NCI-H1092 treated with DMSO at 0.1 percent for 48 hours (cell line): ENCODE data around the gene CDC73.
"Not testable (repeated sequence)": the region's sequence is repeated elsewhere in the genome, so short reads cannot be mapped to it uniquely, and the experiment has no call there.

ENCODE experiments used
- DNase-seq: peaks from one replicate; lab custom pipeline; 2025; lab: John Stamatoyannopoulos, UW

The CDC73 gene

DNA sequence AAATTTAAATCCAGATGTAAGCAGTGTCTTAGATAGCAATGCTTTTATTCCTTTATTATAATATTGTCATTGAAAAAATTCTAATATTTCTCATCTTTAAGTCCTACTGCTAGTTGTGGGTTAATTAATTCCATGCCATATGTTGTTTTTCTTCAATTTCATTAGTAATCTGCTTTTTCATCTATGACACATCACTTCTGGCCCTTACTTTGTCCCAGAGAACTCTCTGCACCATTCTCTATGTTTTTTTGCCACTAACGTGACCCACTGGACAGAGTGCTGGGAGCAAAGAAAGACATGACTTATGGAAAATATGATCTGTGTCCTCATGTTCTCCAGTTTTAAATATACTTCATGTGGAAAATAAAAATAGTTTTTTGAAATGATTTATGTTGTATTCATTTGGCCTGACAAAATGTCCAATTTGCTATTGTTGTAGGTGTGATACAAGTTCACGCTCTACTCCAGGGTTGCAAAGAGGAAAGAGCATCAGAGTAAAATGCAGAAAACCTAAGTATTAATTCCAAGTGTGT, 166.8 kb downstream of the CDC73 start:
- DNase-seq, result not testable (repeated sequence)

DNA sequence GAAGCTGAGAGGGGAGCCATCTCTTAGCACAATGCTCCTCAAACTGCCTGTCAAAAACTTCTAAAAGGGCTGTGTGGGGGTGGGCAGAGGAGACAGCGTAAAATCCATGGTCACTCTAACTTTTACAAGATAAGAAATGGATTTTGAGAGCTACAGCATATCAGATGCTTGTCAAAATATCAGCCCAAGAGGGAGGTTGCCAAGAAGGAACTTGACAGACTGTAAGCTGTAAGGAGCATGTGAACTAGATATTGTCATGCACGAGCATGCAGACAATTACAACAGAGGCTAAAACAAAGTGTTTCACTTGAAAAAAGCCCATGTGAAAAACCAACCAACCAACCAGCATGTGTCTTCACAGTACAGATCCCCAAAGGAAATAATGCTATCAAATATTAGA, 171.9 kb downstream of the CDC73 start:
- no peak for DNase-seq

GRCh38 chr1:193299038-193299437, 177.2 kb downstream of the CDC73 start:
- DNase-seq, result no peak

DNA sequence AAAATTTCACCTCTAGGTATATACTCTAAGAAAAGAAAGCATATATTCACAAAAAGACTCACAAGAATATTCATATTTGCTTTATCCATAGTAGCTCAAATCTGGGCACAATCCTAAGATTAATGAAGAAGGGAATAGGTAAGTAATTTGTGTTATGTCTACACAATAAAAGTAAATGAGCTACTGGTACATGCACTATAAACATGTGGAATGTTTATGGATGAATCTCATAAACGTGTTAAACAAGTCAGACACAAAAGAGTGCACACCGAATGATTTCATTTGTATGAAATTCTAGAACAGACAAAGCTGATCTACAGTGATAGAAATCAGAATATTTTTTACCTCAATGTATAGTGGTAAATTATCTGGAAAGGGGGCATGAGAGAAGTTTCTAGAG, 179.9 kb downstream of the CDC73 start:
- no peak for DNase-seq

GRCh38 chr1:193303849-193304248, 182.0 kb downstream of the CDC73 start:
- no peak for DNase-seq
